Posterior vena cava (tissue), 2 donors: ENCODE results near the gene PEX14. TPM values are rescaled to one million over a fixed set of nuclear protein-coding genes. Genes with fewer than 3 reads are reported as not detected.
A peak's percentile ranks its signal among the peaks of the same experiment; 100 is the strongest.
"Not testable (repeated sequence)": the region's sequence is repeated elsewhere in the genome, so short reads cannot be mapped to it uniquely, and the experiment has no call there.

Experiments
- DNase-seq: peaks from one replicate; pipeline ENCODE4 v3.0.0-alpha.2; 2020; ENCODE audit warnings: low spot score
- intact Hi-C, 2 donors: fragments of 100-400 bp; cut with DNase I; formaldehyde crosslinking; loops; one replicate each; pipeline versions ENCODE4 v1.14.1 to v1.14.2; 2022 to 2023
- long read RNA-seq, 2 donors: library from polyadenylated mRNA; unstranded; transcript quantifications; one replicate each; pipeline ENCODE4 v2.0.0, GENCODE V29; 2020 to 2021
- total RNA-seq, 2 donors: library from RNA; stranded (reverse); fragmentation: NEBNext Ultra II Directional; extraction: Animal tissue kit (Norgen Biotek cat#: 25700); gene quantifications; one replicate each; pipeline ENCODE4 v1.2.1, GENCODE V29; 2021
- donor health status: DM: yes; HTN: yes; CAD: no.
- donor health status: DM: yes; HTN: yes; CAD: no.

PEX14 gene
- 10 to 100 TPM; 12.8 to 15.0 TPM for total RNA-seq
- long read RNA-seq, donor 1, partial matches to known transcripts = 2 of 3 reads
- long read RNA-seq, donor 1, other reads (novel, unspliced or antisense) = 1 of 3 reads
- long read RNA-seq, donor 2, partial matches to known transcripts = 3 of 13 reads
- long read RNA-seq, donor 2, other reads (novel, unspliced or antisense) = 6 of 13 reads

- intact Hi-C loops = no loop called here
- DNase-seq = peak; percentile 95
Observed at GRCh38 chr1:10474613-10475507, at the start of gene PEX14. Gene PEX14 (plus strand): TSS chr1:10474950. CDS start chr1:10474967, 17 bp downstream.

- not testable (repeated sequence) for DNase-seq
- intact Hi-C loops = loop anchor here (5.0 kb wide), 1 partner anchor 49 kb away; no protein-coding TSS in a partner anchor
Observed at GRCh38 chr1:10425826-10426534, 48.8 kb upstream of the PEX14 start.

GRCh38 chr1:10426535-10426848 is 48.3 kb upstream of the PEX14 start:
- intact Hi-C loops = loop anchor here (5.0 kb wide), 1 partner anchor 49 kb away; no protein-coding TSS in a partner anchor
- DNase-seq = not testable (repeated sequence)

GRCh38 chr1:10428984-10429383 is 45.8 kb upstream of the PEX14 start:
- DNase-seq = no peak
- intact Hi-C loops = loop anchor here (5.0 kb wide), 1 partner anchor 52 kb away; no protein-coding TSS in a partner anchor

- intact Hi-C loops = loop anchor here (5.0 kb wide), 1 partner anchor 53 kb away; no protein-coding TSS in a partner anchor
- DNase-seq = no peak
Observed at GRCh38 chr1:10429868-10430215, 44.9 kb upstream of the PEX14 start.

GRCh38 chr1:10430216-10431069 is 44.3 kb upstream of the PEX14 start, which contains the start of gene CENPS:
Gene CENPS (plus strand): TSS chr1:10430433. CDS start chr1:10430518, 85 bp downstream.
- DNase-seq = peak; percentile 97
- intact Hi-C loops = no loop called here

- intact Hi-C loops = no loop called here
- no peak for DNase-seq
Observed at GRCh38 chr1:10431070-10431730, 43.5 kb upstream of the PEX14 start.

GRCh38 chr1:10432910-10433700 is 41.6 kb upstream of the PEX14 start:
- intact Hi-C loops = no loop called here

GRCh38 chr1:10433790-10434189 is 41.0 kb upstream of the PEX14 start:
- intact Hi-C loops = no loop called here

More at GRCh38 chr1:10432910-10433700, 41.6 kb upstream of the PEX14 start:
- no peak for DNase-seq

GRCh38 chr1:10434590-10434989 is 40.2 kb upstream of the PEX14 start:
- intact Hi-C loops = no loop called here
- no peak for DNase-seq

More at GRCh38 chr1:10433790-10434189, 41.0 kb upstream of the PEX14 start:
- DNase-seq = no peak

- intact Hi-C loops = no loop called here
- DNase-seq = no peak
Observed at GRCh38 chr1:10437052-10437451, 37.7 kb upstream of the PEX14 start.

- intact Hi-C loops = no loop called here
- no peak for DNase-seq
Observed at GRCh38 chr1:10438677-10439163, 36.0 kb upstream of the PEX14 start.

- intact Hi-C loops = no loop called here
Observed at GRCh38 chr1:10440305-10440704, 34.4 kb upstream of the PEX14 start.

GRCh38 chr1:10440794-10441193 is 34.0 kb upstream of the PEX14 start:
- intact Hi-C loops = no loop called here

More at GRCh38 chr1:10440305-10440704, 34.4 kb upstream of the PEX14 start:
- no peak for DNase-seq

GRCh38 chr1:10444248-10444647 is 30.5 kb upstream of the PEX14 start:
- intact Hi-C loops = loop anchor here in 1 of 2 donors (1.0 kb wide), 1 partner anchor 28 kb away; the partner anchor contains the start of gene DFFA
- DNase-seq = no peak

More at GRCh38 chr1:10440794-10441193, 34.0 kb upstream of the PEX14 start:
- DNase-seq = no peak

GRCh38 chr1:10444795-10445397 is 29.9 kb upstream of the PEX14 start:
- intact Hi-C loops = loop anchor here in 1 of 2 donors (1.0 kb wide), 1 partner anchor 27 kb away; the partner anchor contains the start of gene DFFA
- DNase-seq = no peak
